SIG-M5 (cell line): ENCODE measurements around the gene SPACA7.

ENCODE experiments used
- DNase-seq: peaks from one replicate; lab custom pipeline; 2025; lab: John Stamatoyannopoulos, UW

The SPACA7 gene

DNA sequence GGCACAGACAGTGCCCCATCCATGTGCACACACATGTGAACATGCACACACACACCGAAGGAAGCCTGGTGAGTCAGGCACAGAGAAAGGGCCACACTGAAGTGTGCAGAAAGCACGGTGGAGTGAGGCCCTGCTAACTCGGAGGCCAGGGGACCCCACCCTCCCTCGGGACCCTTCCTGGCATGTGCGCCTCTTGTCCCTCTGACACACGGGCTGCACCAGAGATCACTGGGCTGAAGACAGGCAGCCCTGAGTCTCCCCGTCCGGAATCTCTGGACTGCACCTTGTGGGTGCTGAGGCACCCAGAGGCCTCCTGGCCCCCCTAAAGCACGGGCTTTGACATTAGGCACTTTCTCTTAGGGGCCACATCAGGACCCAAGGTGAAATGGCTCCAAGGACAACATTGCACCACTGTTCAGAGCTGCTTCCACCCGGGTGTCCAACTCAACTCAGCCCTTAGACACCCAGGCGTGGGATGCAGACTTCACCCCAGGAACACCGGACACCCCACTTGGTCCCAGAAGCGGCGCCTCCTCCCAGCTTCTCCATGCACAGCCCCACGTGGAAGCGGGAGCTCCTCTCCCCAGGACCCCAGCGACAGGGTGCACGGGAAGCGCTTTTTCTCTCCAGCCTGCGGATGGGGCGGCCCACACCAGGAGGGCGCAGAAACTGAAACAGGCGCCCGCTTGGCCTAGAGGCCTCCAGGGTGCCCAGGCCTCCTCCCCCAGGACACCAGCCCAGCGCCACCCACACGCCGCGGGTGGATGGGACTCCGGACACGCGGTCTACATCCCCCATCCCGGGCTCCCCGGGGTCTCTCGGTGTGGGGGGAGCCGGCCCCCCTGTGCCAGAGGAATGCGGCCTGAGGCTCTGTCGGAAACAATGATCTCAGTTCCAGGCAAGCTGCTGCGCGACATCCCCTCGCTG lies 90.2 kb downstream of the SPACA7 start:
- no peak for DNase-seq

DNA sequence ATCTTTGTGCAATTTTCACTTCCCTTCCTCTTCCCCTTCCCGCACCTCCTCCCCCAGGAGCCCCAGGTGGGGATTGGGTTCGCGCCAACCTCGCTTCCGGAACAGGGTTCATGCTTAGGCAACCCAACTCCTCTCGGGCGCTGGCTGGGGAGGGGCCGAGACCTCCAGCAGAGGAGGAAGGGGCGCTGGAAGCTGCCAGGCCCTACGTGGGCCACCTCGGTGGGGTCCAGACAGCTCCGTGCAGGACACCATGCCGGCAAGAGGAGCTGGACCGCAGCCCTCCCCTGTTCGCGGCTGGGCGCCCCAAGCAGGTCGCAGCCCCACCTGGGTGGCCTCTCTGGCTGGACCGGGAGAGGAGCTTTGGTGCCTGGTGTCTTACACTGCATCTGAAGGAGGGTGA lies 91.1 kb downstream of the SPACA7 start:
- DNase-seq: no peak

- DNase-seq: no peak
Observed at GRCh38 chr13:112468069-112468468, 91.9 kb downstream of the SPACA7 start.

DNA sequence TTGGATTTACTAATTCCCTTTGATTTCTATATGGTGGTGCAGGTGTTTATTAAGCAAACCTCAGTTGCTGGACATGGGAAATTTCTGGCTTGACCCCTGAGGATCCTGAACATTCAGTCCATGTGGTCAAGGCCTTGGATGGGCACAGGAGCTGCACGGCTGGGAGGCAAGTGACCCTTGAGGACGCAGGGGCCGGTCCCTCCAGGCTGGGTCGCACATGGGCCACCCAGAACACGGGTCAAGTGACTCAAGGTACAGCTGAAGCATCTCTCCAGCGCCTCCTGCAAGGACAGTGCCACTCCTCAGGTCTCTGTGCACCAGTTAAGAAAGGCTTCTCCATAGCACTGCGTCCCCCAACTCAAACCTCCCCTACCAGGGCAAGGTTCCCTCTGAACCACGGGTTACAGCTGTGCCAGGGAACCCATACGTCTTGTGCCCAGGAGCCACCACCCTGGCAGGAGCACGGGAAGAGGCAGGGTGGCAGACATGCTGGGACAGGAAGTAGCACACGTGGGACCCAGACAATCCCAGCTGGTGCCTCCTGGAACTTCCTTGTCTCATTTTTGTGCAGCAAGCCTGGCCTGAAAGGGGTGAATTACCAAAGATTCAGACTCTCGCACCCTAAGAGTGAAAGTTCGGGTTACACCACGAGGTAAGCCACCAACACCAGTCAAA lies 93.1 kb downstream of the SPACA7 start:
- DNase-seq: no peak

- no peak for DNase-seq
Observed at GRCh38 chr13:112473818-112474217, 97.7 kb downstream of the SPACA7 start.

- DNase-seq: no peak
Observed at GRCh38 chr13:112474869-112475268, 98.7 kb downstream of the SPACA7 start.

DNA sequence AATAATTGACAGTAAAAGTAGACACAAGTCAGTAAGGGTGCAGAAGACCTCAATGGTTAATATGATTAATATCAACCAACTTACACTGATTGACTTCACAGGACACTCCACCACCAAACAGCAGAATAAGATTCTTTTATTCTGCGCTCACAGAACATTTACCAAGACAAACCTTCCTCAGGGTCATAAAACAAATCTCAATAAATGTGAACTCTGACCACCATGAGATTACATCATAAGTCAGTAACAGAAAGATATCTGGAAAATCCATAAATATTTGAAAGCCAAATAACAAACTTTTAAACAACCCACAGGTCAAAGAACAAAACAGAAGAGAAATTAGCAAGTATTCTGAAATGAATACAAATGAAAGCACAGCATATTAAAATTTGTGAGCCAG lies 99.7 kb downstream of the SPACA7 start:
- DNase-seq: no peak

DNA sequence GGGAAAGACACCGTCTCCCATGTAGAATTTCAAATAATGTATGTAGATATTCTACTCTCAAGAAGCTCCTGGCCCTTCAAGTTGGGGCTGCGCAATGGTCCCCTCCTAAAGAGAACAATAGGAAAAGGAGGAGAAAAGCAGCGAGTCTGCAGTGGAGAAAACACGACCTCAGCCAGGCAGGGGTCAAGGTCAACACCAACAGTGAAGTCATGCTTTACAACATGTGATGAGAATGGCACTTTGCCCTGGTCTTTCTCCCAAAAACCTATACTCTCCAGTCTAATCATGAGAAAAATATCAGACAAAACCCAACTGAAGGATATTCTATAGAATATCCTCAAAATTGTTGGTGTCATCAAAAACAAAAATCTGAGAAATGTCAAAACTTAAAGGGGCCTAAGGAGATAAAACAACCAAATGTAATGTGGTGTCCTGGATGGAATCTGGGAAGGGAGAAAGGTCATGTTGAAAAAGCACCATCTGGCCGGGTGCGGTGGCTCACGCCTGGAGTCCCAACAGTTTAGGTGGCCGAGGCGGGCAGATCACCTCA lies 101.0 kb downstream of the SPACA7 start:
- no peak for DNase-seq

DNA sequence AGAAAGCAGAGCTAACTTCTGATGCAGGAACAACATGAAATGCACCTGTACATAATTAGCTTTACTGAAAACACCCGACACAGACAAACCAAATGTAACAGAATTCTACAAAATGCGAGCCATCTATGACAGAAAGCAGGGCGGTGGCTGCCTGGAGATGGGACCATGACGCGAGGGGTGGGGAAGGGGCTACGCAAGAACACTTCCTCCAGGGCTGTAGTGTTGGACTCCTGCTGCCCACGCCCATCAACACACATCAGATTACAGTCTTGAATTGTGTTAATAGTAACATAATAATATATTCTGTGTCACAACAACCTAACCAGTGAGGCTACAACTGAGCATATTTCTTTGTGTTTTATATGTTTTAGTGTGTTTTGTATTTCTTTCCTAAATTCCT lies 103.2 kb downstream of the SPACA7 start:
- DNase-seq: no peak

GRCh38 chr13:112481458-112481857 lies 105.3 kb downstream of the SPACA7 start:
- no peak for DNase-seq

DNA sequence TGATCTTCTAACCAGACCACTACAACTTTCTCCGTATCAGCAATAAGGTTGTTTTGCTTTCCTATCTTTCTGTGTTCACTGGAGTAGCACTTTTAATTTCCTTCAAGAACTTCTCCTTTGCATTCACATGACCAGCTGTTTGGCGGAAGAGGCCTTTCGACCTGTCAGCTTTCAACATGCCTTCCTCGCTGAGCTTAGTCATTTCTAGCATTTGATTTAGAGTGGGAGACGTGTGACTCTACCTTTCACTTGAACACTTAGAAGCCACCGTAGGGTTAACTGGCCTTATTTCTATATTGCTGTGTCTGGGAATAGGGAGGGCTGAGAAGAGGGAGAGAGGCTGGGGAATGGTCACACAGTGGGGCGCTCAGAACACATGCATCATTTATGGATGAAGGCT lies 107.1 kb downstream of the SPACA7 start:
- DNase-seq: no peak
